GM12892 (cell line): ENCODE results near the gene ETFA.

Experiments
- POLR2A ChIP-seq: IDR thresholded peaks from 2 replicates; pipeline ENCODE4 v1.6.1; 2011; ENCODE audit warnings: low read depth, low read length, control low read depth
- POLR2AphosphoS5 ChIP-seq: IDR thresholded peaks from 2 replicates; pipeline ENCODE4 v1.6.1; 2011; ENCODE audit warnings: low read depth, low read length, control low read depth
- TAF1 ChIP-seq: IDR thresholded peaks from 2 replicates; pipeline ENCODE4 v1.6.1; 2011; ENCODE audit warnings: low read depth, mild to moderate bottlenecking, control low read depth, low read length, borderline replicate concordance

- TF ChIP-seq POLR2AphosphoS5 (no peak), POLR2A (no peak), TAF1 (no peak)
These were observed 40.4 kb downstream of the ETFA start for GRCh38 chr15:76270876-76271275.
